GM21825 (cell line): ENCODE measurements around the gene ADARB1.

Source experiments
- ATAC-seq: cut with Tn5 transposase; IDR thresholded peaks from one replicate; pipeline ENCODE4 v1.9.1; 2021; ENCODE audit warnings: mild to moderate bottlenecking, moderate library complexity; ENCODE audit not compliant: unreplicated experiment

The ADARB1 gene

DNA sequence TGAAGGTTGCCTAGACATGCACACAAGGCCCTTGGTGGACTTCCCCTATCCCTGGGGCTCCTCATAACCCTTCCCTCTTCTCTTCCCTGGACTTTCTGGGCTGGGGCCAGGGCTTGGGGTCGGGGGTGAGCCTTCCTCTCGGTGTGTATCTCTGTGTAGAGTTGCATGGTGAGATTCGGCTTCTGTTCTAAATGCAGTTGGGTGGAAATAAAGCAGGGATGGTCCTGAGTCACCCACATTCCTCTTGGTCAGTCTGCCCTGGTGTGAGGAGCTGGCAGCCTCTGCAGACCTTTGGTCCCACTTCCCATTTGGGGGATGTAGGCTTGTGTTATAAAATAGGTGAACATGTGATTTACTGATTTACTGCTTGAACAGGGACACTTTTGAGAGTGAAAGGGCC lies 38.0 kb downstream of the ADARB1 start:
- ATAC-seq = no peak

DNA sequence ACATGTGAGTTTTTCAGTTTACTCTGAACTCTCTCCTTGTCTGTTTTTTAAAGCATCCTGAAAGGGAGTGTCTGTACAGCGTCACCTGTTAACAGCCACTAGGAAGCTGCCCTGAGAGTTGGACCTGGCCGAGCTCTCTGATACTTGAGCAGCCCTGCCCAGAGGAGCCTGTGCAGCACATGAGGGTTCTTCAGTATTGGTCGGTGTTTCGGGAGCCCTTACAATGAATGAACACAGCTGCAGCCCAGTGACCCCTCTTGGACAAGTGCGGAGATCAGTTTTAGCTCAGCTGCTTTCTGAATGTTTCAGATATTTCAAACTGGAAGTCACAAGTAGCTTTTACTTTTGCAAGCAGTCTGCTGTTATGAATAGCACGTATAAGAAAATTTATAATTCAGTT lies 39.2 kb downstream of the ADARB1 start:
- ATAC-seq = no peak

DNA sequence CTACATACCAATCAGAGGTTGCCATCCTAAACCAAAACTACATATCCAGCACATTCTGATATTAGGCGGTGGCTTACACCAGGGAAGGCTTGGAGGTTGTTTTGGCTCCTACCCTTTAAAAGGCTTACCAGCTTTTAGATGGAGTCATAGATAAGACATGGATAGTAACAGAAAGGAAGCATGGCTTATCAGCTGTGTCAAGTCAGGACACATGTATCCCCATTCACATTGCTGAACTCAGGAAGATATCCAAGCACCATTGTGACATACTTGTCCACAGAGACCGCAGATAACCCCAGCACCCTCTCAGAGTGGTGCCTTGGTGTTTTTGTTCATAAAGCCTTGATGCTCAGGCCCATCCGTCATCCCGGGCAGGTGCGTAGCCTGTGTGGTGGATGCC lies 39.7 kb downstream of the ADARB1 start:
- no peak for ATAC-seq

DNA sequence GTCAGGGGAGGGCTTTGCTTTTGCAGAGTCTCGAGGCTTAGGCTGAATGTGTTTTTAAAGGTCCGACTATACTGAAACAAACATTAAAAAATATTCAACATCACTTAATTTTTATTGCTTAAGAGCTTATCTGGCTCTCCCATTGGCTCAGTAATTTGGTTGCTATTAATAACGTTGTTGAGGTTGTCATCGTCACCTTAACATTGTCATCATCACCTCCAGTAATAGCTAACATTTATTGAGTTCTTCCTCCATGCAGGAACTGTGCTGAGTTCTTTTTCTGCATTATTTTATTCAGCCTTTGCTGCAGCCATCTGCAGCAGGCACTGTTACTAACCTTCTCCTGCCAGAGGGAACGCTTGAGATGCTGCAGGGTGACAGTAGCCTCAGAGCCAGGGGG lies 40.1 kb downstream of the ADARB1 start:
- no peak for ATAC-seq

DNA sequence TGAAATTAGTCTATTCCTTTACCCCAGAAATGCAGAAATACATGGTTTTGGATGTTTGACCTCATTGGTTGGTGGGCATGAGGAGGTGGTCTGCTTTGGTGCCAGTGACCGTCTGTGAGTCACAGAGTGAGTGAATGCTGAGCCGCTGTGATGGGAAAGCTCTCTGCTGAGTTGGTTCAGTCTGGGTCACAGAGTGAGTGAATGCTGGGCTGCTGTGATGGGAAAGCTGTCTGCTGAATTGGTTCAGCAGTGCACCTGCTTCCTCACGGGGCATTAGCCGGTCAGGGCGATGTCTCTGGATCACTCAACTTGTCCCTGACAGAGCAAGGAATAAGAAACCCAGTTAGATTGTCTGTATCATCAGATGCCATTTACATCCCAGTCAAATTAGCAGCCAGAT lies 40.8 kb downstream of the ADARB1 start:
- no peak for ATAC-seq

DNA sequence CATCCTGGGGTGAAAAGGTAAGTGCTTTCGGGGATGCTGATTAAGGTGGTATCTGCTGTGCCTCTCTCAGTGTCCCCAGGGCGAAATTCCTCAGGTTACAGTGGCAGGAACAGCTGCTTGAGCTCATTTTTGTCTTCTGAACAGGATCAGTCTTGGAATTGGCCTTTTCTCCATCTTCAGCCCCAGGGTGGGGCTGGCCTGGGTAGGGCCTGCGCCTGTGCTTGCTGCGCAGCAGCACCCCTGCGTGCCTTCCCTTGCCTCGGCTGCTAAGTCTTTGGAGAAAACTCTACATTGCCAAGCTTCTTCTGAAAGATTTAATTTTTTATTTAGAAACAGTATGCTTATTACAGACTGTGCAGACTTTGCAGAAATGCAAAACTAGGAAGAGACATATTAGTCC lies 41.7 kb downstream of the ADARB1 start:
- ATAC-seq = no peak

DNA sequence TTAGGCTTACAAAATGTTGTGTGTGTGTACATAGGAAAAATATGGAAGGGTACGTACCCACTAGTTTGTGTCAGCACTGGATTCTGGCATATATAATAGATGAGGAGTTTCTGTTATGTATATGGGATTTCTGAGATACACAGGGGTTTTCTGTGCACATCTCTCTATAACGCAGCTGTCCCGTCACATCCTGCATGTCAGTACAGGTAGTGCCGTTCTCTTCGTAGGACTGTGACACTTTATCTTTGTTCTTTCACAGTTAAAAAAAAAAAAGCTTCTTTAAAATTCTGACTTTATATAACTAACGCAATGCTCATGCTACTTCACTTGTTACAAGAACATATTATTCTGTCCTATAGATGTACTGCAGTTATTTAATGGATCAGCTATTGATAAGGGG lies 42.9 kb downstream of the ADARB1 start:
- no peak for ATAC-seq

DNA sequence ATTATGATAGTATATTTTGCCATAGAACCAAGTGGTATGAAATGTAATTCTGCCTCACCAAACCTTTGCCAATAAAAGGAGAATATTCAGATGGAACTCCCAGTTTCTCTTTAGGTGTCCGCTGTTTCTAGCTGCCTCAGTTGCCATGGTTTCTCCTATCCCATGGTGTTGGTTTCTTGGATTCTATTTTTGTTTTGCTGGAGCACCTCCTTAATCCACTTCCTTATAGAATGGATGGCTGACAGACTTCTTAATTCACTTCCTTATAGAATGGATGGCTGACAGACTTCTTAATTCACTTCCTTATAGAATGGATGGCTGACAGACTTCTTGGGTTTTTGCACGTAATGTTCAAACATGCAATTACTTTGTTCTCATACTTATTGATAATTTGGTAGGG lies 43.7 kb downstream of the ADARB1 start:
- no peak for ATAC-seq

DNA sequence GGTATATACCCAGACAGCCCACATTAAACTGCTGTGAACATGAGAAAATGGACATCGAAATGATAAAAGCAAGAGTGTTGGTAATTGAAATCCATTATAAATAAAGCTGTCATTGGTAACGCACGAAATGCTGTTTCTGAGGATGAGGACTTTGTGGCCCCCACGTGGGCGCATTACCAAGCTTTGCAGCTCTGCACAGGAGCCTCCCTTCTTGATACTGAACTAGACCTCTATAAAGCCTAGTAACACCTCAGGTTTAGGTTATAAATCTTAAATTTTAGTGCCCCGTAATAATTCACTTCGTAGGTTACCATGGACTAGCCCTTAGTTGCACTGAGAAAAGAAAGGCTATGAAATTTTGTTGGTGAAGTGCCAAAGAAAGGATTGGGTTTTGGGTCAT lies 45.4 kb downstream of the ADARB1 start:
- no peak for ATAC-seq

DNA sequence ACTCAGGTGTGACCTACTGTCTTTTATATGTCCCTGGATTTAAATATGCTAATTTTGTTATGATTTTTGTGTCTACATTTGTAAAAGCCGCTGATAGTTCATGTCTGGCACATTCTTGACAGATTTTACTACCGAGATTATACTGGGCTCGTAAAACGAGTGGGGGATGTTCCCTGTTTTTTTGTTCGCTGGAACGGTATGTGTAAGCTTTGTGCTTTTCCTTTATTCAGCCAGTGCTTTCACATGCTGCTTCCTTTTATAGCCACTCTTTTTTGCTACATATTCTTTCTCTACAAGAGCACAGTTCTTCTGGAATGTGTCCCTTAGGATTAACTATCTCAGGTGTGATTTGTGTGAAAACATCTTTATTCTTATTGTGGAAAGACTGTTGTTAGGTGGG lies 46.6 kb downstream of the ADARB1 start:
- no peak for ATAC-seq

DNA sequence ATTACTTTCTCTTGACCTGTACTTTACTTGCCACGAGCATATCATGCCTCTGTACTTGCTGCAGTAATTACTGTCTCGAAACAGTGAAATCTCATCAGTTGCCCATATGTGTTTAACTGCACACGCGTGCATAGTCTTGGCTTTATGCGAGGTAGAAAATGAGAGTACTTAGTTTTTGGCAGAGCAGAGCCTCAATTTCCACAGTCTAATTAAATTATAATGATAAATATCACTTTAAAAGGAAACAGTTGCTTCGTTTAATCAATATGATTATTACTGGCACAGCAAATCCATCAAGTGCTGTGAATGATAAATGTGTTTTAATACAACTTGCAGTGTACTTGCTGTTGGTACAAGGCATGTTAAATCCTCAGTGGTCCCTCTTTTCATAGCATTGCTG lies 47.6 kb downstream of the ADARB1 start:
- ATAC-seq = no peak

DNA sequence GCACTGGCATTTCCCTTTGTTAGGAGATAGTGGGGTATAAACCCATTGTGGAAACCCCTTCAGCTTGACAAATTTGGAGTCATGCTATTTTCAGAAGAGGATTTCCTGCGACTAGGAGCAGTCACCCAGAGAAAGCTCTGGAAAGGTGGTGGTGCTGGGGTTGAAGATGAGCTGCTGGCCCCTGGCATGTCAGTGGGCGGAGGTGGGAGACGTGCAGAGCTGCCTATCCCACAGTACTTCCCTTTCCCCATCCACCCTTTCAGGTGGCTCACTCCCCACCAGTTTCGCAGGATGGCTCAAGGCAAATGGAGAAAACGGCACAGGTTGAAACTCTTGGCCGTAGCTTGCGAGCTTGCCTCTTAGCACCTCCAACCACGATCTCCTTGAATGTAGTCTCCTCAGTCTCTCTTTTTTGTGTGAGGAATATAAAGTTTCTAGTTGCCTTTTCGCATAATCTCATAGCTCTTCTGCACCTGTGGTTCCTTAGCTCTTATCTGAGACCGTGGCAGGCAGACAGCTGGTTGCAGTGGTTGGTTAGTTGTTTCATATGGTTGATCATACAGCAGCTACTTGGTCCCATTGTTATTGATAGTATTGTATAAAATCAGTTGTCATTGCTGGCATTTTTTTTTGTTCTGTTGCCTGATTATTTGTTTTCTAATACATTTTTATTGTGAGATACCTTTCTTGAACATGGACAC lies 48.2 kb downstream of the ADARB1 start:
- ATAC-seq = no peak

DNA sequence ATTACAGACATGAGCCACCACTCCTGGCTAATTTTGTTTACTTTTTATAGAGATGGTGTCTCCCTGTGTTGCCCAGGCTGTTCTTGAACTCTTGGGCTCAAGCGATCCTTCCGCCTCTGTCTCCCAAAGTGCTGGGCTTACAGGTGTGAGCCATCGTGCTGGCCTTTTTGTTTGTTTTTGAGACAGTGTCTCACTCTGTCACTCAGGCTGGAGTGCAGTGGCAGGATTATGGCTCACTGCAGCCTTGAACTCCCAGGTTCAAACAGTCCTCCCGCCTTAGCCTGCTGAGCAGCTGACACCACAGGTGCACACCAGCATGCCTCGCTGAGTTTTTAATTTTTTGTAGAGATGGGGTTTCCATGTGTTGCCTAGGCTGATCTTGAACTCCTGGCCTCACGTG lies 49.1 kb downstream of the ADARB1 start:
- no peak for ATAC-seq

DNA sequence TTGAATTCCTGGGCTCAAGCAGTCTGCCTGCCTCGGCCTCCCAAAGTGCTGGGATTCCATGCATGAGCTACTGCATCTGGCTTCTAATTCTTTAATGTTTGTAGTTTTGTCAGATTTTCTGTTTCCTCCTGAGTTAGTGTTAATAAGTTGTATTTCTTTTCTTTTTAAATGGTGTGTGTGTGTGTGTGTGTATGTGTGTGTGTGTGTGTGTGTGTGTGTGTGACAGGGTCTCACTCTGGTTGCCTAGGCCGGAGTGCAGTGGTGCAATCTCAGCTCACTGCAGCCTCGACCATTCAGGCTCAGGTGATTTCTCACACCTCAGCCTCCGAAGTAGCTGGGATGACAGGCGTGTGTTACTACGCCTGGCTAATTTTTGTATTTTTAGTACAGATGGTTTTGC lies 50.2 kb downstream of the ADARB1 start:
- no peak for ATAC-seq

DNA sequence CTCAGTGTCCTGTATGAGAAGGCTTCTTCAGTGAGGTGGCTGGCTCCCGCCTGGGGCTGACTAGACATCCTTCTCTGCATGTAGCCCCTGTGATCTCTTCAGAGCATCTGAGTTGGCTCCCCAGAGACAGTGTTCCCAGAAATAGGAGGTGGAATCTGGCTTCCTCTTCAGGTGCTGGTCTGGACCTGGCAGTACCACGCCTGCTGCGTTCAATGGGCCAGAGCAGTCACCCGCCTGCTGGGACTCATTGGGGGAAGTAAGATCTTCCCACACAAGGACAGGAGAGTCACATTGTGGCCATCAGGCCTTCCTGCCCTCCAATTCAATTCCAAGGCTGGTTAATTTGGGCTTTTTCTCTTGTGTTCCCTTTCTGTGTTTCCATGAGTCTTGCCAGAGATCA lies 51.0 kb downstream of the ADARB1 start:
- ATAC-seq = no peak

DNA sequence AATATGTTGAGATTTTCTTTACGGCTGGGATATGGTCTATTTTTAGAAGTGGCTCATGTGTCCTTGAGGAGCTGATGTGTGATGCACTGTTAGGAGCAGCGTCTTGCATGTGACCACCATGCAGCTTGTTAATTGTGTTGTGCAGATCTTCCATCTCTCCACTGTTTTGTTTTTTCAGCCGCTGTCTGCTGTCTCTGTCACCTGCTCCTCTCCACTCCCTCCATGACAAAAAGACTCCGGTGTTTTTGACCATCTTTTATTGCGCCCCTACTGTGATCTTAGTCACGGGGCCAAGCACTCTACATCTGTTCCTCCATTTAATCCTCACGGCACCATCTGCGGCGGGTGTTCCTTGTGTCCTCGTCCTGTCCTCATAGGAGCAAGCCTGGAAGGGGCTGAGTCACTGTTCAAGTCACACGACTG lies 51.8 kb downstream of the ADARB1 start:
- ATAC-seq = no peak

DNA sequence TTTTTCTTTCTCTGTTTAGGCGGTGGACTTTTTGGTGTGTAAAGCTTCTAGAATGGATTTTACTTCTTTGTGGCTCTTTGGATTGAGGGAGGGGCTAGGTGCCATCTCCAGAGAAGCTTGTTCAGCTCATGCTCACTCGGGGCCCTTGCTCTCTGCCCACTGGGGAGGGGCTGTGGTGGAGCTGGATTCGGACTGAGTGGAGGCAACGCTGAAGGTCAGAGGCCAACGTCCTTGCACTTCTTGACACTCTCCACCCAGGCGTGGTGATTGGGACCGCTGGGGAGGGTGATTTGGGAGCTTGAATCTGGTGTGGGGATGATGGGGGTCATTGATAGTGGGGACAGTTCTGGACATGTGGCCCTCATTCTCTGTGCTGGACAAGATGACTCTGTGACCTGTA lies 52.6 kb downstream of the ADARB1 start:
- ATAC-seq = no peak

DNA sequence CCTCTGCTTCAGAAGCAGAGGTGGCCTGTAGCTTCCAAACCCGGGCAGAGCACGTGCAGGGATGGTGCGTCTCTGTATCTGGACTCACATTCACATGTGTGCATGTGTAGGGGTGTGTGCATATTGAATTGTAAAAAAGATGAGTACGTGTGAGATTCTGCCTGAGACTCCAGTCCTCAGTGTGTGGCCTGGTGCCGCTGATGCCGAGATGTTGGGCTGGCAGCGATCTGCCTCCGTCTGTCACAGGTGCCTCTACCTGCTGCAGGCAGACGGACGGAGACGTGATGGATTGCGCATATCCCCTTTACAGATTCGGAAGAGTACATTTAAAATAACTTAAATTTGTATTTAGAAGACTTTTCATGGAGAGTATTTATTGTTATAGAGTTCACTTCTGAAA lies 53.6 kb downstream of the ADARB1 start:
- no peak for ATAC-seq

DNA sequence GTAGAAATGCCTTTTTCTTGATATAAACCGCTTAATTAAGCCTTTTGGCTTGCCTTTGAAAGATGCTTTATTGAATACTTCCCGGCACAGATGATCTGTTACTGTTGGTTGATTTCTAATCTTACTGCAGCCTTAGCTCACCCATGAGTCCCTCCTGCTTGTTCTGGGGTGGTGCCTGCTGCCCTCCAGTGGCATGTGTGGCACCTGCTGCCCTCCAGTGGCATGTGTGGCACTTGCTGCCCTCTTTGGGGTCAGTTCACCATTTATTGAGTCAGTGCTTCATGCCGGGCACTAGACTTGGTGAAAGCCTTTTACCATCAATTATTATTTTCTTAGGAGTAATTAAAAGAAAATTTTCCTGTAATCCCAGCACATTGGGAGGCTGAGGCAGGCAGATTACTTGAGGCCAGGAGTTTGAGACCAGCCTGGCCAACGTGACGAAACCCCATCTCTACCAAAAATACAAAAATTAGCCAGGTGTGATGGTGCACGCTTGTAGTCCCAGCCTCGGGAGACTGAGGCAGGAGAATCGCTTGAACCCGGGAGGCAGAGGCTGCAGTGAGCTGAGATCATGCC lies 54.3 kb downstream of the ADARB1 start:
- no peak for ATAC-seq

DNA sequence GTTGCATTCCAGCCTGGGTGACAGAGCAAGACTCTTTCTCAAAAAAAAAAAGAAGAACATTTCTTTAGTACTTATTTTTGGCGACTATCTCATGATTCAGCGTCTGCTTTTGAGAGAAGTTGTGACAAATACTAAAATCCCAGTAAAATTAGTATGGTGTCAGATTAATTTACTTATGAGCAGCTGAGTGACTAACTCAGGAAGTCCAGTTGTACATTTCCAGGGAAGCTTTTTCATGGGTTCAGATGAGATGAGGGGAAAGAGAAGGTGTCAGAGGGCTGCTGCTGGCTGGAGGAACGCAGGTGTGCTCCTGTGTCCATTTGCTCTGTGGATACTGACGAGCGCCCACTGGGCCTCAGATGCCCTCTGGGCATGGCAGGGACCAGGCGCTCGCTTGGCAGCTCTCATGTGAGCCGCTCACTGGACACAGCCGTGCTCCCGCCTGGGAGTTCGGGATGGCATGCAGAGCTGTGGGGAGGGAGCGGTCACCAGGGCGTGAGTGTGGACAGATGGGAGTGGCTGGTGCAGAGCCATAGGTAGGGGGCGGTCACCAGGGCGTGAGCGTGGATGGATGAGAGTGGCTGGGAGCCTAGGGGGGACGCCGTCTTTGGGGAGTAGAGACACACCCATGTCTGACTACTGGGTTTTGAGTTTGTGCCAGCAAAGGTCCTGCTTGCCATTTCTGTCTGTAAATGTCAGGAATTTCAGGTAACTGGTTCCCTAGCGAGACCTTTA lies 55.0 kb downstream of the ADARB1 start:
- ATAC-seq = no peak

DNA sequence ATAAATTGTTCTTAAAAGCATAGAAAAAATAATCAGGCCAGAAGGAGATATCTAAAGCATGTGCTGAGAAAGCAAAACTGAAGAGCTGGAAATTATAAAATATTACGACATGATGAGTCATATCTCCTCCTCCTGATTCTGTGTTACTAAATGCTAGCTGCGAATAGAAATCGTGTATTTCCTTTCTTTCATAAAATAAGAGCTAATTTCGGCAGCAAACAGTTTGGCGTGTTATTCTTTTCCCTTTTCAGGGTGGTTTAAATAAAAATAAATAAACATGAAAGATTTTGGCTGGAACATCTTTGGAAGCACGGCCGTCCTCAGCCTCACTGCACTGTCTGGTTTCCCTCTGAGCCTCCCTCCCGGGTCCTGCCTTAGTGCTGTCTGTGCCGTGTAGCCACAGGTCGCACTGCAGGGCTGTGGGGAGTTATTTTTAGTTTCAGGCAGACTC lies 56.0 kb downstream of the ADARB1 start:
- ATAC-seq = no peak

DNA sequence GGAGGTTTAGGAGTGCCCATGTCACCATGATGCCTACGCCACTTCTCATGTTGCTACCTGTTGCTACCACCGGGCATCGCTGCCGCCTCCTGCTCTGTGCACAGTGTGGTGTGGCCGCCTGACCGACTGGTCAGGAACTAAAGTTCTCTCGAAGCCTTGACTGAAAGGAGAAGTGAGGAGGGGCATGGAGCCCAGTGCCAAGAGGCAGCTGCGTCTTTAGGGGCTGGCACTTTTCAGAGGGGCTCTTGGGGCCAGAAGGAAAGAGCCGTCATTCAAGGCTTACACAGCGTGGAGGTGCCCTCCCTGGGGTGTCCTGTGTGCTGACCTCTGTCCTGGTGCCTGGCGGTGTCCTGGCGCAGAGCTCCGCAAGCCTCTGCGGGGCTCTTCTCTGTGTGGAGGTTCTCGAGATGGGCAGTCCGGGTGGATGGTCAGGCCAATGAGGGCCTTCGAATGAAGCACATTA lies 57.2 kb downstream of the ADARB1 start:
- ATAC-seq = no peak
